ENCODE data around the gene ATP9A. TPM values are rescaled to one million over a fixed set of nuclear protein-coding genes. Genes with fewer than 3 reads are reported as not detected.

The ATP9A gene
- total and polyA plus RNA-seq, 4 donors = 2.4 to 16.7 (median 9.9) TPM

DNA sequence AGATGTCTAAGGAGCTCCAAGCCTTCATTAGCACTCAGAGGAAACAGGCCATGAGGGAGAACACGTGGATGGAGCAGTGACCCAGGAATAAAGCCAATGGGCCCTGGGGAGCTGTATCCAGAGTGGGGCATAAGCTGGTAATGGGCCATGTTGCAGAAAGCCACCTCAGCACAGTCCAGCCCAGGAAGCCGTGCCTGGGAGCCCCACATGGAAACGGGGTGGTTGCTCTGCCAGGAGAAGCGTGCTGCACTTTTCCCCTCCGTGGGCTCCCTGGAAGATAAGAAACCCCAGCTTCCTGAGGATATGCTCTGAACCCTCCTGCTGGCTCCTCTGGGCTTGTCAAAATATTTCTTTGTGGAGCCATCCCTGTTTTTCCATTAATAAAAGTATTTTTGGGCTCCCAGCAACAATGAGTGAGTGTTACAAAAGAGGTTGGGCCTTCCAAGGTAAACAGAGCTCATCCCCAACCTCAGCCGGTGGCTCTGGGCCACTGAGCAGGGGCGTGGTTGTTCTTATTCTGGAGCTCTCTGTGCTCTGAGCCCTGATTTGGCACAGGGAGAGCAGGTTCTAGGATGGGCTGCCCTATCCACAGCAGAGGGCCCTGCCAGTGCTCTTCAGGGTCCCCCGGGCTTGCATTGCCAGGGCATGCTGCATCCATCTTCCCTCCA lies 194.5 kb downstream of the ATP9A start:
- H3K27ac ChIP-seq (ENCODE audit: low read depth in 1 of 2, low read length in 2 of 2) = no peak overlapping the region
- H3K27me3 ChIP-seq (ENCODE audit: control insufficient read depth in 4 of 4, insufficient read depth in 4 of 4, low read length in 3 of 4) = no peaks in the 10 kb centered on the region
- no peaks in the 10 kb centered on the region for H3K4me1 ChIP-seq (ENCODE audit: control insufficient read depth in 4 of 4, insufficient read depth in 4 of 4, low read length in 3 of 4)
- no peaks in the 10 kb centered on the region for H3K36me3 ChIP-seq (ENCODE audit: control insufficient read depth in 4 of 4, insufficient read depth in 3 of 4, low read depth in 1 of 4, low read length in 3 of 4)
- H3K4me3 ChIP-seq (ENCODE audit: low read depth in 1 of 3, low read length in 3 of 3) = no peak overlapping the region
- H3K9ac ChIP-seq (ENCODE audit: low read depth in 1 of 2, low read length in 2 of 2) = no peak overlapping the region
- TF ChIP-seq ZBTB33 (IDR thresholded peaks at IDR 0.05) = no peak
- TF ChIP-seq, protein P1, sequence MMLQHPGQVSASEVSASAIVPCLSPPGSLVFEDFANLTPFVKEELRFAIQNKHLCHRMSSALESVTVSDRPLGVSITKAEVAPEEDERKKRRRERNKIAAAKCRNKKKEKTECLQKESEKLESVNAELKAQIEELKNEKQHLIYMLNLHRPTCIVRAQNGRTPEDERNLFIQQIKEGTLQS (IDR thresholded peaks at IDR 0.05) = no peak
- WGBS = 72% methylated on average over 8 of the region's 8 CpGs
- DNase-seq (ENCODE audit: low spot score) = no peak
- H3K9me3 ChIP-seq (ENCODE audit: control insufficient read depth in 4 of 4, low read length in 3 of 4) = no peaks in the 10 kb centered on the region

- TF ChIP-seq CTCF (IDR thresholded peaks at IDR 0.05; ENCODE audit: low read depth, low read length, missing input control) (no peak), NR2F2 (IDR thresholded peaks at IDR 0.05) (no peak), HNF4G (IDR thresholded peaks at IDR 0.05) (no peak), GABPA (IDR thresholded peaks at IDR 0.05 in 1 of 2, conservative IDR thresholded peaks at IDR 0.05 in 1 of 2) (no peak)
- no peaks in the 10 kb centered on the region for H3K9me3 ChIP-seq (ENCODE audit: control insufficient read depth in 4 of 4, low read length in 3 of 4)
- no peaks in the 10 kb centered on the region for H3K27me3 ChIP-seq (ENCODE audit: control insufficient read depth in 4 of 4, insufficient read depth in 4 of 4, low read length in 3 of 4)
- H3K27ac ChIP-seq (ENCODE audit: low read depth in 1 of 2, low read length in 2 of 2) = no peak overlapping the region
- H3K4me3 ChIP-seq (ENCODE audit: low read depth in 1 of 3, low read length in 3 of 3) = no peak overlapping the region
- 97% methylated on average over 4 of the region's 4 CpGs for WGBS
- no peaks in the 10 kb centered on the region for H3K4me1 ChIP-seq (ENCODE audit: control insufficient read depth in 4 of 4, insufficient read depth in 4 of 4, low read length in 3 of 4)
- no peak overlapping the region for H3K9ac ChIP-seq (ENCODE audit: low read depth in 1 of 2, low read length in 2 of 2)
- no peak for DNase-seq (ENCODE audit: low spot score)
- H3K36me3 ChIP-seq (ENCODE audit: control insufficient read depth in 4 of 4, insufficient read depth in 3 of 4, low read depth in 1 of 4, low read length in 3 of 4) = no peaks in the 10 kb centered on the region
Measured at GRCh38 chr20:51571460-51571794, 196.8 kb downstream of the ATP9A start.

- 59% methylated on average over 16 of the region's 16 CpGs for WGBS
- no peak for DNase-seq (ENCODE audit: low spot score)
Measured at GRCh38 chr20:51570739-51571459, 197.3 kb downstream of the ATP9A start.

More at GRCh38 chr20:51570739-51571459, 197.3 kb downstream of the ATP9A start:
- TF ChIP-seq RAD21 (IDR thresholded peaks at IDR 0.05) = no peak
- no peak for TF ChIP-seq RXRA (IDR thresholded peaks at IDR 0.05)
- TF ChIP-seq, protein P1 (IDR thresholded peaks at IDR 0.05) = no peak
- no peak for TF ChIP-seq FOXA1 (IDR thresholded peaks at IDR 0.05)
- TF ChIP-seq GABPA (IDR thresholded peaks at IDR 0.05 in 1 of 2, conservative IDR thresholded peaks at IDR 0.05 in 1 of 2) = no peak
- TF ChIP-seq, protein P2, sequence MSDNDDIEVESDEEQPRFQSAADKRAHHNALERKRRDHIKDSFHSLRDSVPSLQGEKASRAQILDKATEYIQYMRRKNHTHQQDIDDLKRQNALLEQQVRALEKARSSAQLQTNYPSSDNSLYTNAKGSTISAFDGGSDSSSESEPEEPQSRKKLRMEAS (IDR thresholded peaks at IDR 0.05) = no peak
- TF ChIP-seq CTCF (IDR thresholded peaks at IDR 0.05; ENCODE audit: low read depth, low read length, missing input control) = no peak
- TF ChIP-seq SP1 (IDR thresholded peaks at IDR 0.05) = no peak
- TF ChIP-seq JUND (IDR thresholded peaks at IDR 0.05) = no peak
- Histone ChIP-seq H3K36me3 (ENCODE audit: control insufficient read depth in 4 of 4, insufficient read depth in 3 of 4, low read depth in 1 of 4, low read length in 3 of 4) (no peaks in the 10 kb centered on the region), H3K4me3 (ENCODE audit: low read depth in 1 of 3, low read length in 3 of 3) (no peak overlapping the region), H3K27me3 (ENCODE audit: control insufficient read depth in 4 of 4, insufficient read depth in 4 of 4, low read length in 3 of 4) (no peaks in the 10 kb centered on the region), H3K9me3 (ENCODE audit: control insufficient read depth in 4 of 4, low read length in 3 of 4) (no peaks in the 10 kb centered on the region), H3K4me1 (ENCODE audit: control insufficient read depth in 4 of 4, insufficient read depth in 4 of 4, low read length in 3 of 4) (no peaks in the 10 kb centered on the region), H3K9ac (ENCODE audit: low read depth in 1 of 2, low read length in 2 of 2) (no peak overlapping the region), H3K27ac (ENCODE audit: low read depth in 1 of 2, low read length in 2 of 2) (no peak overlapping the region)

Measured in liver (tissue), 9 donors.